Measurements from ENCODE around the gene CDH26.
A peak's percentile ranks its signal among the peaks of the same experiment; 100 is the strongest.

CDH26 gene

GRCh38 chr20:60056407-60057122 is 98.3 kb downstream of the CDH26 start:
- no peak overlapping the region for H3K27ac Mint-ChIP-seq
- TF ChIP-seq CTCF (IDR thresholded peaks at IDR 0.05), result no peak

GRCh38 chr20:60057123-60057865 is 99.1 kb downstream of the CDH26 start:
- peaks cover 19% of the 10 kb centered on the region for H3K27me3 Mint-ChIP-seq (ENCODE audit: low read depth, poor library complexity)
- peak overlapping the region; percentile 36 for H3K27ac Mint-ChIP-seq
- peak; percentile 82 for TF ChIP-seq CTCF (IDR thresholded peaks at IDR 0.05)
- H3K4me3 Mint-ChIP-seq, result peak overlapping the region; percentile 54
- no peaks in the 10 kb centered on the region for H3K9me3 Mint-ChIP-seq
- DNase-seq, result peak; percentile 73
- peaks cover 21% of the 10 kb centered on the region for H3K4me1 Mint-ChIP-seq
- no peaks in the 10 kb centered on the region for H3K36me3 Mint-ChIP-seq (ENCODE audit: low read depth)

More at GRCh38 chr20:60056407-60057122, 98.3 kb downstream of the CDH26 start:
- H3K9me3 Mint-ChIP-seq, result no peaks in the 10 kb centered on the region
- DNase-seq, result no peak
- H3K36me3 Mint-ChIP-seq (ENCODE audit: low read depth), result no peaks in the 10 kb centered on the region
- H3K4me1 Mint-ChIP-seq, result peaks cover 21% of the 10 kb centered on the region
- no peak overlapping the region for H3K4me3 Mint-ChIP-seq
- peaks cover 26% of the 10 kb centered on the region for H3K27me3 Mint-ChIP-seq (ENCODE audit: low read depth, poor library complexity)

GRCh38 chr20:60057866-60058807 is 99.9 kb downstream of the CDH26 start:
- H3K9me3 Mint-ChIP-seq, result no peaks in the 10 kb centered on the region
- peaks cover 14% of the 10 kb centered on the region for H3K27me3 Mint-ChIP-seq (ENCODE audit: low read depth, poor library complexity)
- no peak for TF ChIP-seq CTCF (IDR thresholded peaks at IDR 0.05)
- peak overlapping the region; percentile 54 for H3K4me3 Mint-ChIP-seq
- DNase-seq, result peak; percentile 67
- H3K27ac Mint-ChIP-seq, result peak overlapping the region; percentile 90
- peaks cover 21% of the 10 kb centered on the region for H3K4me1 Mint-ChIP-seq
- no peaks in the 10 kb centered on the region for H3K36me3 Mint-ChIP-seq (ENCODE audit: low read depth)

GRCh38 chr20:60058879-60059278 is 100.7 kb downstream of the CDH26 start:
- H3K36me3 Mint-ChIP-seq (ENCODE audit: low read depth), result no peaks in the 10 kb centered on the region
- H3K27me3 Mint-ChIP-seq (ENCODE audit: low read depth, poor library complexity), result peaks cover 20% of the 10 kb centered on the region
- H3K27ac Mint-ChIP-seq, result peak overlapping the region; percentile 90
- no peak for TF ChIP-seq CTCF (IDR thresholded peaks at IDR 0.05)
- H3K4me1 Mint-ChIP-seq, result peaks cover 21% of the 10 kb centered on the region
- DNase-seq, result no peak
- H3K9me3 Mint-ChIP-seq, result no peaks in the 10 kb centered on the region
- H3K4me3 Mint-ChIP-seq, result no peak overlapping the region

GRCh38 chr20:60060006-60060557 is 101.9 kb downstream of the CDH26 start:
- H3K9me3 Mint-ChIP-seq, result no peaks in the 10 kb centered on the region
- H3K36me3 Mint-ChIP-seq (ENCODE audit: low read depth), result no peaks in the 10 kb centered on the region
- no peak for DNase-seq
- peaks cover 21% of the 10 kb centered on the region for H3K4me1 Mint-ChIP-seq
- no peak for TF ChIP-seq CTCF (IDR thresholded peaks at IDR 0.05)
- no peak overlapping the region for H3K4me3 Mint-ChIP-seq
- H3K27me3 Mint-ChIP-seq (ENCODE audit: low read depth, poor library complexity), result peaks cover 16% of the 10 kb centered on the region
- no peak overlapping the region for H3K27ac Mint-ChIP-seq
